H9 (cell line): ENCODE data around the gene ADARB2. TPM values are rescaled to one million over a fixed set of nuclear protein-coding genes. Genes with fewer than 3 reads are reported as not detected.
"Not testable (repeated sequence)": the region's sequence is repeated elsewhere in the genome, so short reads cannot be mapped to it uniquely, and the experiment has no call there.

Experiments used
- DNase-seq: peaks from one replicate; pipeline ENCODE4 v3.0.0-alpha.2; 2017
- H2AFZ ChIP-seq: one replicate; pipeline ENCODE4 v1.6.1; 2013; ENCODE audit warnings: mild to moderate bottlenecking, low read length, control low read depth, moderate library complexity
- H2AK5ac ChIP-seq: 2 replicates; pipeline ENCODE4 v1.6.1; 2013; ENCODE audit warnings: low read length, control low read depth, mixed read lengths; ENCODE audit not compliant: insufficient read length
- H2BK120ac ChIP-seq: one replicate; pipeline ENCODE4 v1.6.1; 2013; ENCODE audit warnings: low read depth, mild to moderate bottlenecking, low read length, control low read depth, inconsistent platforms; ENCODE audit not compliant: poor library complexity, severe bottlenecking
- H2BK12ac ChIP-seq: 2 replicates; pipeline ENCODE4 v1.6.1; 2013; ENCODE audit warnings: low read length, control low read depth, mixed read lengths, low read depth; ENCODE audit not compliant: insufficient read length
- H2BK15ac ChIP-seq: 2 replicates; pipeline ENCODE4 v1.6.1; 2013; ENCODE audit warnings: low read depth, low read length, control low read depth
- H2BK20ac ChIP-seq: one replicate; pipeline ENCODE4 v1.6.1; 2013; ENCODE audit warnings: low read depth, mild to moderate bottlenecking, low read length, control low read depth, inconsistent platforms; ENCODE audit not compliant: poor library complexity, severe bottlenecking
- H2BK5ac ChIP-seq: 2 replicates; pipeline ENCODE4 v1.6.1; 2013; ENCODE audit warnings: low read length, control low read depth, mixed read lengths; ENCODE audit not compliant: insufficient read length
- H3K14ac ChIP-seq: 2 replicates; pipeline ENCODE4 v1.6.1; 2013; ENCODE audit warnings: low read length, control low read depth; ENCODE audit not compliant: insufficient read depth
- H3K18ac ChIP-seq: 2 replicates; pipeline ENCODE4 v1.6.1; 2013; ENCODE audit warnings: low read depth, mild to moderate bottlenecking, mixed read lengths, low read length, control low read depth; ENCODE audit not compliant: insufficient read length
- H3K23ac ChIP-seq: 2 replicates; pipeline ENCODE4 v1.6.1; 2013; ENCODE audit warnings: low read length, control low read depth, mixed read lengths, low read depth; ENCODE audit not compliant: insufficient read length
- H3K23me2 ChIP-seq: 2 replicates; pipeline ENCODE4 v1.6.1; 2013; ENCODE audit warnings: low read depth, mild to moderate bottlenecking, mixed read lengths, low read length, control low read depth; ENCODE audit not compliant: insufficient read length, poor library complexity, severe bottlenecking
- H3K27ac ChIP-seq: 2 replicates; pipeline ENCODE4 v1.5.1; 2013; ENCODE audit warnings: low read length, control low read depth, mixed read lengths, low read depth; ENCODE audit not compliant: insufficient read length
- H3K27me3 ChIP-seq: 2 replicates; pipeline ENCODE4 v1.6.1; 2013; ENCODE audit warnings: low read length, control low read depth, inconsistent platforms; ENCODE audit not compliant: insufficient read depth
- H3K4ac ChIP-seq: 2 replicates; pipeline ENCODE4 v1.6.1; 2013; ENCODE audit warnings: low read depth, mild to moderate bottlenecking, control low read depth, inconsistent platforms, low read length, moderate library complexity
- H3K4me1 ChIP-seq: 2 replicates; pipeline ENCODE4 v1.6.1; 2013; ENCODE audit warnings: low read length, control low read depth, inconsistent platforms; ENCODE audit not compliant: insufficient read depth
- H3K4me2 ChIP-seq: 2 replicates; pipeline ENCODE4 v1.6.1; 2013; ENCODE audit warnings: low read length, control low read depth, mixed read lengths; ENCODE audit not compliant: insufficient read length, insufficient read depth
- H3K56ac ChIP-seq: 2 replicates; pipeline ENCODE4 v1.6.1; 2013; ENCODE audit warnings: low read depth, mild to moderate bottlenecking, mixed read lengths, low read length, control low read depth; ENCODE audit not compliant: insufficient read length
- H3K79me1 ChIP-seq: 2 replicates; pipeline ENCODE4 v1.6.1; 2013; ENCODE audit warnings: low read depth, mild to moderate bottlenecking, moderate library complexity, low read length, control low read depth, inconsistent platforms; ENCODE audit not compliant: insufficient read depth, poor library complexity, severe bottlenecking
- H3K79me2 ChIP-seq: 2 replicates; pipeline ENCODE4 v1.6.1; 2013; ENCODE audit warnings: low read length, control low read depth, inconsistent platforms; ENCODE audit not compliant: insufficient read depth
- H3K9ac ChIP-seq: 2 replicates; pipeline ENCODE4 v1.6.1; 2013; ENCODE audit warnings: low read length, control low read depth, mixed read lengths; ENCODE audit not compliant: insufficient read length; ENCODE audit errors: extremely low read depth
- H3K9me3 ChIP-seq: one replicate; pipeline ENCODE4 v1.6.1; 2013; ENCODE audit warnings: low read depth, low read length, inconsistent platforms; ENCODE audit not compliant: control insufficient read depth
- H3T11ph ChIP-seq: one replicate; pipeline ENCODE4 v1.6.1; 2013; ENCODE audit warnings: mild to moderate bottlenecking, low read length, control low read depth, inconsistent platforms
- H4K20me1 ChIP-seq: one replicate; pipeline ENCODE4 v1.6.1; 2013; ENCODE audit not compliant: control insufficient read depth, insufficient read length, insufficient read depth
- H4K5ac ChIP-seq: 2 replicates; pipeline ENCODE4 v1.6.1; 2013; ENCODE audit warnings: low read depth, mild to moderate bottlenecking, mixed read lengths, low read length, control low read depth; ENCODE audit not compliant: insufficient read length
- H4K8ac ChIP-seq: replicated peaks from 2 replicates; pipeline ENCODE4 v1.6.1; 2013; ENCODE audit warnings: low read length, control low read depth, mixed read lengths, low read depth; ENCODE audit not compliant: insufficient read length
- H4K91ac ChIP-seq: 2 replicates; pipeline ENCODE4 v1.6.1; 2013; ENCODE audit warnings: low read depth, mild to moderate bottlenecking, moderate library complexity, mixed read lengths, low read length, control low read depth; ENCODE audit not compliant: insufficient read length
- H3K27ac Mint-ChIP-seq, 3 experiments: 2 replicates in 2 of 3; 3 replicates in 1 of 3; pipeline ENCODE4 v1.8.0; 2020 to 2021; ENCODE audit warnings: mixed read lengths in 3 of 3, mild to moderate bottlenecking in 1 of 3, moderate library complexity in 1 of 3
- H3K27me3 Mint-ChIP-seq: 2 replicates; pipeline ENCODE4 v1.8.0; 2021; ENCODE audit warnings: low read depth, mild to moderate bottlenecking, moderate library complexity, mixed read lengths
- H3K36me3 Mint-ChIP-seq, 3 experiments: 2 replicates in 2 of 3; 3 replicates in 1 of 3; pipeline ENCODE4 v1.8.0; 2020 to 2021; ENCODE audit warnings: low read depth in 3 of 3, mixed read lengths in 3 of 3; ENCODE audit not compliant: insufficient read depth in 1 of 3
- H3K4me1 Mint-ChIP-seq, 2 experiments: 2 replicates each; pipeline ENCODE4 v1.8.0; 2020; ENCODE audit warnings: mixed read lengths in 2 of 2
- H3K4me3 Mint-ChIP-seq, 2 experiments: 2 replicates in 1 of 2; 3 replicates in 1 of 2; pipeline ENCODE4 v1.8.0; 2020 to 2021; ENCODE audit warnings: mild to moderate bottlenecking in 2 of 2, mixed read lengths in 2 of 2, moderate library complexity in 1 of 2
- H3K9me3 Mint-ChIP-seq, 2 experiments: 2 replicates in 1 of 2; 3 replicates in 1 of 2; pipeline ENCODE4 v1.8.0; 2020; ENCODE audit warnings: mild to moderate bottlenecking in 2 of 2, mixed read lengths in 2 of 2, moderate library complexity in 1 of 2
- WGBS: extraction: QIAGEN DNeasy Blood & Tissue Kit; methylation state at CpG from one replicate; pipeline ENCODE4 v1.1.7; 2013; ENCODE audit warnings: missing lambda C conversion rate, low lambda C conversion rate, mixed read lengths; ENCODE audit not compliant: insufficient read length; ENCODE audit errors: extremely low coverage; 5-methylcytosine and 5-hydroxymethylcytosine counted together
- total RNA-seq: library from RNA; stranded (reverse); gene quantifications from 2 replicates; pipeline ENCODE4 v1.2.1, GENCODE V29; 2021
- TF ChIP-seq, protein P1 (sequence below): fragments of 200-600 bp; sonication (generic); conservative IDR thresholded peaks from 3 replicates; pipeline ENCODE4 v1.8.0; 2021; ENCODE audit warnings: antibody characterized with exemption, mild to moderate bottlenecking

The ADARB2 gene
- total RNA-seq, 1 experiment from 2014 or later, result 0.87 TPM

DNA sequence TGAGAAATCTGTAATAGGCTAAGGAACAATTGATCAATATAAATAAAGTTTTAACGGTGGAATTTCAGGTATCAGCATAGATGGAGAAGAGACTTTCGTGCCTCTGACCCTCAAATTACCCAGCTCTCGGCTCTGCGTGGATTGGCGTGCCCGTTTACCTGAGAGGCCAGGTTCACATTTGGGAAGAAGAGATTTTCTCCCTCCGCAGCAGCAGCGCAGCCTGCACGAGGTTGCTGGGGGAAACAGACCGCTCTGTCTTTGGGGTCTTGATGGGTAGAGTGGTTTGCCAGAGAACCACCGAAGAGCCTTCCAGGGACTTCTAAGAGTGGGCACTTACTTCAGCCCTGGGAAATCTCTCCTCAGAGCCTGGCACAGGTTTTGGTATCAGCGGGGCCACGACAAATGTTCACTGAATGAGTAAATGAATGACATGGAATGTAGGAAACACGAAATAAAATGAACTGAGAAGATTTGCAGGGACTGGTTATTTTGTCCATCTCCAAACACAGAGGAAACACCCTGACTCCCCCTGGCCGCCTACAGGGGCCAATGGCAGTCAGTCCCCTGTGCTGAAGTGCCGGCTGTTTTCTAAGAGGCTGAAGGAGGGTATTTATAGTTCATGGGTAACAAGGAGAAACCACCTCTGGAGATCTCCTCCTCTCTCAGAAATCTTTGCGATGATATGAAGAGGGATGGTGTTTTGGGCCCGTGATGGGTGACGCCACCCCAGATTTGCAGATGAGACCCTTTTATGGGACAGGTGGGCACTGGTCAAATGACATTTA lies 338.5 kb downstream of the ADARB2 start:
- Histone ChIP-seq H3K27ac (no peak overlapping the region), H4K8ac (no peak overlapping the region), H3K18ac (no peak overlapping the region), H2BK5ac (no peak overlapping the region), H2AK5ac (no peak overlapping the region), H3K4me2 (no peak overlapping the region), H3K4ac (no peak overlapping the region; the same call in 1 of the 2 replicates), H3K79me2 (no peaks in the 10 kb centered on the region), H2BK20ac (no peak overlapping the region), H4K91ac (no peak overlapping the region), H3K9me3 (no peaks in the 10 kb centered on the region), H4K5ac (no peak overlapping the region), H3K56ac (no peak overlapping the region), H3K23ac (no peak overlapping the region), H4K20me1 (no peaks in the 10 kb centered on the region), H3K23me2 (no peaks in the 10 kb centered on the region), H3K4me1 (no peaks in the 10 kb centered on the region), H2BK120ac (no peak overlapping the region), H2AFZ (no peak overlapping the region), H3K27me3 (no peaks in the 10 kb centered on the region), H3K79me1 (no peaks in the 10 kb centered on the region), H2BK12ac (no peak overlapping the region), H3T11ph (no peak overlapping the region), H2BK15ac (no peak overlapping the region), H3K14ac (no peak overlapping the region), H3K9ac (no peak overlapping the region)
- TF ChIP-seq, protein P1, sequence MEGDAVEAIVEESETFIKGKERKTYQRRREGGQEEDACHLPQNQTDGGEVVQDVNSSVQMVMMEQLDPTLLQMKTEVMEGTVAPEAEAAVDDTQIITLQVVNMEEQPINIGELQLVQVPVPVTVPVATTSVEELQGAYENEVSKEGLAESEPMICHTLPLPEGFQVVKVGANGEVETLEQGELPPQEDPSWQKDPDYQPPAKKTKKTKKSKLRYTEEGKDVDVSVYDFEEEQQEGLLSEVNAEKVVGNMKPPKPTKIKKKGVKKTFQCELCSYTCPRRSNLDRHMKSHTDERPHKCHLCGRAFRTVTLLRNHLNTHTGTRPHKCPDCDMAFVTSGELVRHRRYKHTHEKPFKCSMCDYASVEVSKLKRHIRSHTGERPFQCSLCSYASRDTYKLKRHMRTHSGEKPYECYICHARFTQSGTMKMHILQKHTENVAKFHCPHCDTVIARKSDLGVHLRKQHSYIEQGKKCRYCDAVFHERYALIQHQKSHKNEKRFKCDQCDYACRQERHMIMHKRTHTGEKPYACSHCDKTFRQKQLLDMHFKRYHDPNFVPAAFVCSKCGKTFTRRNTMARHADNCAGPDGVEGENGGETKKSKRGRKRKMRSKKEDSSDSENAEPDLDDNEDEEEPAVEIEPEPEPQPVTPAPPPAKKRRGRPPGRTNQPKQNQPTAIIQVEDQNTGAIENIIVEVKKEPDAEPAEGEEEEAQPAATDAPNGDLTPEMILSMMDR, result no peak
- Mint-ChIP-seq H3K27ac (0 out of 7 replicates have a peak overlapping the region, but pooled peaks of 1 of the 3 experiments have one; percentile 46), H3K27me3 (peaks cover 3% of the 10 kb centered on the region), H3K9me3 (no peaks in the 10 kb centered on the region), H3K4me1 (peaks cover 12 to 20% of the 10 kb centered on the region in 2 experiments), H3K4me3 (no peak overlapping the region), H3K36me3 (no peaks in the 10 kb centered on the region; a peak in 1 of 7 replicates)
- no CpG with 5 or more reads among the region's 19 CpGs for WGBS
- DNase-seq, result no peak

GRCh38 chr10:1398116-1398515 lies 339.2 kb downstream of the ADARB2 start:
- not testable (repeated sequence) for H4K8ac ChIP-seq, H3K14ac ChIP-seq, H3K4me1 ChIP-seq, H2AK5ac ChIP-seq, H3K79me2 ChIP-seq, H3K27ac ChIP-seq, H3K9ac ChIP-seq, DNase-seq, H4K5ac ChIP-seq, H4K91ac ChIP-seq, H3K27ac Mint-ChIP-seq, H3K9me3 ChIP-seq, H2BK5ac ChIP-seq, H3K9me3 Mint-ChIP-seq, H3K18ac ChIP-seq, H3K27me3 ChIP-seq, H3K4ac ChIP-seq, H2BK15ac ChIP-seq, H3K23ac ChIP-seq, H2BK12ac ChIP-seq, H3K4me3 Mint-ChIP-seq, H2BK20ac ChIP-seq, H3K4me2 ChIP-seq, H3K27me3 Mint-ChIP-seq, H3T11ph ChIP-seq, H3K23me2 ChIP-seq, H2BK120ac ChIP-seq, H4K20me1 ChIP-seq, H3K36me3 Mint-ChIP-seq, H2AFZ ChIP-seq, H3K79me1 ChIP-seq, H3K56ac ChIP-seq
- no CpG with 5 or more reads among the region's 15 CpGs for WGBS
- H3K4me1 Mint-ChIP-seq, result peaks cover 6 to 17% of the 10 kb centered on the region in 2 experiments
